Raji (cell line): ENCODE measurements around the gene CNOT3.

Experiments
- POLR2A ChIP-seq: IDR thresholded peaks from 2 replicates; pipeline ENCODE4 v1.6.1; 2011; ENCODE audit warnings: low read depth, low read length, control low read depth; ENCODE audit not compliant: insufficient read depth

Gene CNOT3

DNA sequence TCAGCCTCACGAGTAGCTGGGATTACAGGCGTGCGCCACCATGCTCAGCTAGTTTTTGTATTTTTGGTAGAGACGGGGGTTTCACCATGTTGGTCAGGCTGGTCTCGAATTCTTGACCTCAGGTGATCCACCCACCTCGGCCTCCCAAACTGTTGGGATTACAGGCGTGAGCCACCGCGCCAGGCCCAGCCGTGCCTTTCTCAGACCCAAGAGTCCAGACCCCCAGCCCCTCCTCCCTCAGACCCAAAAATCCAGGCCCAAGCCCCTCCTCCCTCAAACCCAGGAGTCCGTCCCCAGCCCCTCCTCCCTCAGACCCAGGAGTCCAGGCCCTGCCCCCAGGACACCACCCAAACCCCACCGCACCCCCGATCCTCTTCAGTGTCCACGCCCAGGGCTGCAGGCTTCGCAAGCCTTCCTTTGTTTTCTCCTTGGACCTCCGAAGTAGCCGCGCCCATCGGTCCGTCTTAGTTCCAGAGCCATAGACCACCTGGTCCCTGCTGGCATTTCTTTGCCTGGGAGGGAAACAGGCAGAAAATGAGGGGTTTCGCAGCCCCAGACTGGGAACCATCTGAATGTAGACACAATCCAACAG lies 31.7 kb downstream of the CNOT3 start:
- no peak for TF ChIP-seq POLR2A

DNA sequence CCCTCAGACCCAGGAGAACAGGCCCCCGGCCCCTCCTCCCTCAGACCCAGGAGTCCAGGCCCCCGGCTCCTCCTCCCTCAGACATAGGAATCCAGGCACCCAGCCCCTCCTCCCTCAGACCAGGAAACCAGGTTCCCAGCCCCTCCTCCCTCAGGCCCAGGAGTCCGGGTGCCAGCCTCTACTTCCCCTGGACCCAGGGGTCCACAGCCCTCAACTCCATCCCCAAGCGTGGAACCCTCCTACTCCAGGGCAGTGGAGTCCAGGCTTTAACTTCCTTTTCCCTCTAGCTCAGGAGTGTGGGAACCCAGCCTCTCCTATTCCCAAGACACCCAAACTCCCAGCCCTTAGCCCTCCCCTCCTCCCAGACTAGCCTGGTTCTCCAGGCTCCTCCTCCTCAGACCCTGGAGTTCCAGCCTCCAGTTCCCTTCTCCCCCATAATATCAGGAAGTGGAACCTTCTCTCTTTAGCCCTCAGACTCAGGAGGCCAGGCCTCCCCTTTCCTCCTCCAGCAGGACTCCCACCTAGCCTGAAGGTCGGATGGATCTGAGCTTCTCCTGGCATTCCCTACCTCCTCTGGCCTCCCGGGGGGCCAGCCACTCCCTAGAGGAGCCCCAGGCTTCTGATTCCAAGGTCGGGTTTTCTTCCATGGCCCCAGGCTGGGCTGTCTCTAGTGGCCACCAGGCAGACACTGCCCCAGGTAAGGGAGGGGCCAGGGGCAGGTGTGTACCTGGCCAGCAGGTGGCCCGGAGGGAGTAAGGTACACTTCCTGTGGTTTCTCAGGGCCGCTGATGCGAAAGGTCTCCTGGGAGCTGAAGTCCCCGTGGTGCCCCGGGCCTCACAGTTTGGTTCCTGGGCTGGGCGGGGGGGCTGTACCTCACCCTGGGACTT lies 35.2 kb downstream of the CNOT3 start, which contains the start of gene TMC4:
TMC4 (minus strand) TSS at position 690 of the 888 bp plus-strand sequence; CDS start at position 647, 43 bp downstream.
- no peak for TF ChIP-seq POLR2A

DNA sequence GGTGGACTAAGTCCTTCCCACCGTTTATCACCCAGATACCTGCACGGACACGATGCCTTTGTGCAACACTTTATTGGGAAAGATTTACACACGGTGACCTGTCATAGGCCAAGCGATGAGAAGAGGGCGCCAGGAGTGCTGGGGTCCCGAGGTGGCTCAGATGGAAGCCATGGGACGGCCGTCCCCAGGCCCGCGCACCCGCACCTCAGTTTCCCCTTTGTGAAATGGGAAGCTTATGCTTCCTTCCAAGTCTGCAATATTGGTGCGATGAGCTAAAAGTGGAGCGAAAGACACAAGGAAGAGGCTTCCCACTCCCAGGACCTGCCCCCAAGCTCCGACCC lies 35.8 kb downstream of the CNOT3 start:
- TF ChIP-seq POLR2A: no peak

DNA sequence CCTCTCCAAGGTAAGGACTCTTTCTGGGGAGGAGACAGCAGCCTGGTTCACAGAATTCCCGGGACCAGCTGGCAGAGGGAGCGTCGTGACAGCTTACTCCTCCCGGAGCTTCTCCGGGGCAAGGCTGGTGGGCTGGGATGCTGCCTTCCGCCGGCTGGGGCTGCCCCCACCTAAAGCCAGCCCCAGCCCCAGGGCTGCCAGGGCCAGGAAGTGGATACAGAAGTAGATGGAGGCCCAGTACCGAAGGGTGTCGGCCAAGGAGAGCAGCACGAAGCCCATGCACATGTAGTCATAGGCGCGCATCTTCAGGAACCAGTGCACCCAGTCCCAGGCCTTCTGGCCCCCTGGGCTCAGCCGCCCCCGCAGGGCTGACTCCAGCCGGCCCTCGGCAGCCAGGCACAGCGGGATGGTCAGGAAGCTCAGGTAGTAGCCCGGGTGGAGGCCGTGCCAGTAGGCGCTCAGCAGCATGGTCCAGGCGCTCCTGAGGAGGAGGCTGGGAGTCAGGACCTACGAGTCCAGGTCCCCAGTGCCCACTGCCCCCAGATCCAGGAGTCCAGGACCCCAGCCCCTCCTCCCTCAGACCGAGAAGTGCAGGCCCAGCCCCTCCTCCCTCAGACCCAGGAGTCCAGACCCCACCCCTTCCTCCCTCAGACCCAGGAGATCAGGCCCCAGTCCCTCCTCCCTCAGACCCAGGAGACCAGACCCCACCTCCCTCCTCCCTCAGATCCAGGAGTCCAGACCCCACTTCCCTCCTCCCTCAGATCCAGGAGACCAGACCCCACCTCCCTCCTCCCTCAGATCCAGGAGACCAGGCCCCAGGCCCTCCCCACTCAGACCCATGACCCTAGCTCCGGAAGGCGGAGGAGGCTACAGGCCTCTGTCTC lies 36.6 kb downstream of the CNOT3 start:
- TF ChIP-seq POLR2A: no peak

DNA sequence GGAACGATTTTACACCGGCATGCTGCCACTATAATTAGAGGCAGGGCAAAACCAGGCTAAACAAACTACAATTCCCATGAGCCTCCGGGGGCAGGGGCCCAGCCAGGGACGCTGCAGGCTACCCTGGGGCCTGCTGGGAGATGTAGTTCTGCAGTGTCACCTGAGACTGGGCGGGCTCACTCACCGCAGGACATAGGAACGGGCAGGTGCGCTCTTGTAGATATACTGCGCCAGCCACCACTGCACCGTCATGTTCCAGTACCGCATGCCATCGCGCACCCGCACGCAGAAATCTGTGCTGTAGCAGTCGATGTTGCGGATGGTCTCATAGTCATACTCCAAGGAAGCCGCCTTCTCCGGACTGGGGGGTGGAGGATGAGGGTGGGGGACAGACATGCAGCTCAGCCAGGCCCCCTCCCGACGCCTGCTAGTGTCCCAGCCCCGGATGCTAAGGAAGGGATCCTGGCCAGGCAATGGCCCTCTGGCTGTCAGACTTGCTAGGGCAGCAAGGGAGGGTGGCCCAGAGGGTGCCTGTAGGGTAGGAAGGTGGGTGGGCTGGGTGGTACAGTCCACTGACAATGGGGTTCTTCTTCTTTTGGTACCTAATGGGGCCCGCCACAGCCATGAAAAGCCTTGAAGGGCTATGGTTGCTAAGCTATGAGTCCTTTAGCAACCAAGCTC lies 41.2 kb downstream of the CNOT3 start:
- no peak for TF ChIP-seq POLR2A

DNA sequence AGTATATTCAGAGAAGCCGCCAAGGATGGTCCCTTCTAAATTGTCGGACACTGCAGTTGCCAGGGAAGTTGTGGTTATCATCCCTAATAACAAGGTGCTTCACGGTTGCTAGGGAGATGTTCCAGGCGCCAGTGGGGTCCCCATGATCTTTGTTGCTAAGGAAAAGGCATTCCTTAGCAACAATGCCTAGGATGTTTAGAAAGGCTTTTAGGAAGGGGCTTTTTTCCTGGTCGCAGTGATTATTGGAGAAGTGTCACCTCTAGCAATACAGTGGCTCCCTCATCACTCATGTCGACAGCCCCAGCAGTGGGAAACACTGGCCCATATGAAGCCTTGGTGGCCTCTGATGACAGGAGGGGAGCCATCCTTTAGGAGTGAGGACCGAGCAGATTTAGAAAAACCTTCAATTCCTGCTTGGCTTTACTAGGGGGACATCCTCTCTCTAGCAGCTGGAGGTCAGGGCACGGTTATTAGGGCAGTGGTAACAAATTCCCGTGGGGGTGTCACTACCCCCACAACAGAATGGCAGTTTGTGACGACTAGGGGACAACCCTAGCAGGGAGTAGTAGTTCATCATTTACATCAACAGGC lies 41.8 kb downstream of the CNOT3 start:
- no peak for TF ChIP-seq POLR2A

DNA sequence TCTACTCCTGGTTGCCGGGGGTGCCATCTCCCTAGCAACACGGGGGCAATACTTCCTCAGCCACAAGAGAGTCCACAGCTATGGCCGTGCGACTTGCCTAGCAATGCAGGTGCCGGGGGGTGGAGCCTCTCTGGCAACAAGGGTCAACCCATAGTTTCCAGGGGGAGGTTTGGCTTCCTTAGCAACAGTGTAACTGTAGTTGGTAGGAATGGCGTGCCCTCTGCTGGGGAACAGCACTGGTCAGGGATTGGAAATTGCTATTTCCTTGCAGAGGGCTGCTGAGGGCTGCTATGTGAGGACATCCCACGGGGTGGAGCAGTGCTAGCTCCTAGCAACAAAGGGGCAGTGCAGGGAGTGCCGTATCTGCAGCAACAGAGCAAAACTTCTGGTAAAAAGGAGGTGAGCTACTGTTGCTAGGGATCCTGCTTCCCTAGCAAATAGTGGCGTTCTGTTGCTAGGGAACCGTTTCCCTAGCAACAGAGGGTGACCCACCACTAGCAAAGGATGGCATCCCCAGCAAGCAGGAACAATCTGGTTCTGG lies 42.4 kb downstream of the CNOT3 start:
- TF ChIP-seq POLR2A: no peak

DNA sequence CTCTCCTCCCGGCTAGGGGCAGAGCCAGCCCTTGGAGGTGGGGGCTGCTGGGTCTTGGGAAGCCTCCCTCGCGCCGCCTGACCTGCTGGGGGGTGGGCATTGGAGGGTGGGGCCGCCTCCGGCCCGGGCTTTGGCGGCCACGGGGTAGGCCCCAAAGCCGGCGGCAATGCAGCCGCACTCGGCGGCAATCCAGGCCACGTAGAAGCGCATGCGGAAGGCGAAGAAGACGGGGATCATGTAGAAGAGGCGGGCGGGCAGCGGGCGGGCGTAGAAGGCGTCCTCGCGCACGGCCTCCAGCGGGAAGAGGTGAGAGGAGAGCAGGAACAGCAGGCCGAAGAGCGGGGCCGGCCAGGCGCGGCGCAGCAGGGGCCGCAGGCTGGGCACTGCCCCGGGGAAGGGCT lies 43.1 kb downstream of the CNOT3 start:
- TF ChIP-seq POLR2A: no peak

DNA sequence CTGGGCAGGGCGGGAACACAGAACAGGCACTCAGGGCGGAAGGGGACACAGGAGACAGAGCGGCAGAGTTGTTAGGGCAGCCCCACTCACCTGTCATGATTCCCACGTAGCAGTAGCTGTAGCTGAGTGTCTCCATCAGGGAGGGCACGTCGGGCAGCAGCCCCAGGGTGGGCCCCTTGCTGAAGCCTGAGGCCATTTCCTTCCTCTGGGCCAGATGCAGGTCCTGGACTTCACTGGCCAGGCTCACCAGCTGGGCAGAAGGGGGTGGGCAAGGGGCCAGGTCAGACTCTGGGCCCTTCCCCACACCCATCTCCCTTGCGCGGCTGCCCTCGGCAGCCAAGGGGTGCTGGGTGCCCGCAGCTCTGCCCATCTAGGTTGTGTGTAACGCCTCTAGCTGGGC lies 45.9 kb downstream of the CNOT3 start:
- no peak for TF ChIP-seq POLR2A

DNA sequence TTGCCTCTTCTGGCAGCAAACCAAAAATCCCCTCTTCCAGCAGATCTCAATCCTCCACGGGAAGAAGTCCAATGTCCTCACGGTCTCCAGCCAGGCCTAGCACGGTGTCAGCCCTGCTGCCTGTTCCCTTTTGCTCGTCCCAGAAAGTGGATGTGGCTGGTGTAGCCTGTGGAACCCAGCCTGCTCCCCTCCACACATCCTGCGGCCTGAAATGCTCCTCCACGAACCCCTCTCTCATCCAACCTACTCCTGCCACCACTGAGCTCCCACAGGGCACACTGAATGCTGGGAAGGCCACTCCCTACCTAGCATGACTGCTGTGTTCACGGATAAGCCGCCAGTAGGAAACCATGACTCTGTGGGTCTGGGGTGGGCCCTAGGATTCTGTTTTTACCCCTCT lies 48.8 kb downstream of the CNOT3 start:
- no peak for TF ChIP-seq POLR2A

DNA sequence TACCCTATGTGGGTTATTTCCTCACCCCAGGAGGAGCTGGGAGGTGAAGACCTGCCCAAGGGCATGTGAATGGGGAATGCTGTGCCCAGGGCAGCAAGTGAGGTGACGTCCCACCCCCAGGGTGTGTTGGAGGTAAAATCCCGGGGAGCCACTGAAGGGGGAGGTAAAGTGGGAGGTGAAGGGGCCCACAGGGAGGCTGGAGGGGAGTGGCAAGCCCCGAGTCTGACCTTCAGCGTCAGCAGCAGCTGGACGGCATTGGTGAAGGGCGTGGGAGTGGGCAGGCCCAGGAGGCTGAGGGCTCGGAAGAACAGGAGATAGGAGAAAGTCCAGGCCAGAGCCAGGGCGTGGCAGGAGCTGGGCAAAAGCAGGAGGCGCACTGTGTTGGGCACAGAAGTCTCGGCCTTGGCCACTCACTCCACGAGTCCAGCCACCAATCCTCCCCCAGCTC lies 49.4 kb downstream of the CNOT3 start:
- no peak for TF ChIP-seq POLR2A

DNA sequence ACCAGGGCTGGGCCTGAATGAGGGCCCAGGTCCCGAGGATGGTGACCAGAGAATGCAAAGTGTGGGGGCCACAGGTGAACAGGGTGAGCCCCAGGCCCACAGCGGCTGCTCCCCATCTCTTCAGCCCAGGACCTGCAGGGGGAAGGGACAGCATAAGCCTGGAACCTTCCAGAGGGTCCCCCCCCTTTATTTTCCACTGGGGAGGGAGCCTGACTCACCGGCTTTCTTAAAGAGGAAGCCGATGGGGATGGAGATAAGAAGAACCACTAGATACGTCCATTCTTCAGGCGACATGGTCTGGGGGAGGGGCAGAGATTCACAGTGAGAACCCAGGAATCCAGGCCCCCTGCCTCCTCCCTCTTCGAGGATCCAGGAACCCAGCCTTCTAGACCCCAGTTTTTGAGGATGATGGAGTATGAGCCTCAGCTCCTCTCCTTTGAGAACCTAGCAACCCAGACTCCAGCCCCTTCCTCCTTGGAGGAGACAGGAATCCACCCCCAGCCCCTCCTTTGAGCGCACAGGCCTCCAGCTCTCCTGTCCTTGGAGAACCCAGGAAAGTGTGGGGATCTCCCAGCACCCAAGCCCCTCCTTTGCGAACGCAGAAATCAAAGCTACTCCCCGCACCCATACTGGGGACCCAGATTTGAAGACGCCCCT lies 50.8 kb downstream of the CNOT3 start:
- TF ChIP-seq POLR2A: no peak

DNA sequence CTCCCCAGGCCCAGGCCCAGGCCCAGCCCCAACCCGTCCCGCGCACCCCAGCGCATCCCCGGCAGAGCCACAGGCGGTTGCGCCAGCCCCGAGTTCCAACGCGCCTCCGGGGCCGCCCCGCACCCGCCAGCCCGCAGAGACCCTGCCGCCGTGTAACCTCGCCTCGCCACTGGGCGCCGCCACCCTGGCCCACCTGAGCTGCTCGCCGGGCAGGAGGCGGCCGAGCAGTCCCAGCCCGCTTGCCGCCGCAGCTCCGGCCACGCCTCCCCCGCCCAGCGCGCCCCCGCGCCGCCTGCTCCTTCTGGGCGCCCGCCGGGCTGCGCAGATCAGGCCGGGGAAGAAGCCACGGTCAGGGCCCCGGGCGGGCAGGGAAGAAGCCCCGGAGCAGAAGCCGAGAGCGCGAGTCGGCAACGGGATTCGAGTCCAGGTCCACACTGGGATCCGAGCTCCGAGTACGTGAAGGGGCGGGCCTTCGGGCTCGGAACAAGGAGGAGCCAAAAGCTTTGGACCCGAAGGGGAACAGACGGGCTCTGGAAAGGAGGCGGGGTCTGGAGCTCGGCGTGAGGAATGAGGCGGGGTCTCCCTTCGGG lies 51.7 kb downstream of the CNOT3 start, which contains the start of gene MBOAT7:
MBOAT7 (minus strand) TSS at position 436 of the 590 bp plus-strand sequence. CDS start 1,072 bp downstream, outside the sequence.
- peak; percentile 80 for TF ChIP-seq POLR2A
